NOMO-1 (cell line): Measurements from ENCODE around the gene SERPIND1.
"Not testable (repeated sequence)": the region's sequence is repeated elsewhere in the genome, so short reads cannot be mapped to it uniquely, and the experiment has no call there.

Source experiments
- DNase-seq, 2 experiments: peaks; one replicate each; lab custom pipeline; 2025; ENCODE audit not compliant: unreplicated experiment in 2 of 2; lab: John Stamatoyannopoulos, UW

The SERPIND1 gene

GRCh38 chr22:20811171-20811570, 37.3 kb downstream of the SERPIND1 start:
- DNase-seq, result no peak

- DNase-seq, result no peak
Measured at GRCh38 chr22:20811971-20812660, 38.2 kb downstream of the SERPIND1 start.

DNA sequence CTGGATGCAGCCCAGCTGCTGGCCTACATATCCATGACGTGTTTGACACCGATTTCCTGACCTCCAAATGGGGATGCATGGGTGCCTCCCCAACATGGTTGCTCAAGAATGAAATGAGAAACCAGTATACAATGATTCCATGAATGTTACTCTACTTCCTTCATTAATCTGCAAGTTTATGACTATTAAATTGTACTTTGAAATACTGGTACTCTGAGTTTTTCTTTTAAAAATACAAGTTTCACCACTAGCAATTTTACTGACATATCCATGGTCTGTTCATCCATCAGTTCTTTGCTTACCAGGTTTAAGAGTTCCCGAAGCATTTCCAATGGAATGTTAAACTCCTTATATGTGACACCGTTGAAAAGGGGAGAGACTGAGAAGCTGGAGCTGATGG, 39.1 kb downstream of the SERPIND1 start:
- DNase-seq, result no peak

- no peak for DNase-seq
Measured at GRCh38 chr22:20814221-20814808, 40.4 kb downstream of the SERPIND1 start.

DNA sequence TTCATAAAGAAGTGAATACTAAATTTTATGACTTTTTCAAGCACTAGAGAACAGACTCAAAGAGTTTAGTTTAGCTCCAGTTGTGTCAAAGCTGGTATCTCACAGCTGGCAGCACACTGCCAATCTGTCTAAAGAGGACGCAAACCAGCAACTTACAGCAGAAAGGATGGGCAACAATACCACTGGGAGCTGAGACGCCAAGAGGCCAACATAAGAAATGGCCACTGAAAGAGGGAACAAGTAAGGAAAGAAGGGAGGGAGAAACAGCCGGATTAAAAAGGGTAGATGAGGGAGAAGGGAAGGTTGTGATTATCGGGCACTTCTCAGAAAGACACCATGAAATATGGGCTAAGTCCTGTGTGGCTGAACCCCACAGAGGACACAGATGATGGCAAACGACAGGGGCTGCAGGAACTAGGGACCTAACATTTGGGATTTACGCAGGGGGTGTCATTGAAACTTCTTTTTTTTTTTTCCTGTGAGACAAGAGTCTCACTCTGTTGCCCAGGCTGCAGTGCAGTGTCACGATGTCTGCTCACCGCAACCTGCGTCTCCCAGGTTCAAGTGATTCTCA, 41.7 kb downstream of the SERPIND1 start:
- no peak for DNase-seq

GRCh38 chr22:20816559-20816958, 42.6 kb downstream of the SERPIND1 start:
- no peak for DNase-seq

GRCh38 chr22:20818471-20818870, 44.6 kb downstream of the SERPIND1 start:
- no peak for DNase-seq

- no peak for DNase-seq
Measured at GRCh38 chr22:20819471-20819870, 45.6 kb downstream of the SERPIND1 start.

DNA sequence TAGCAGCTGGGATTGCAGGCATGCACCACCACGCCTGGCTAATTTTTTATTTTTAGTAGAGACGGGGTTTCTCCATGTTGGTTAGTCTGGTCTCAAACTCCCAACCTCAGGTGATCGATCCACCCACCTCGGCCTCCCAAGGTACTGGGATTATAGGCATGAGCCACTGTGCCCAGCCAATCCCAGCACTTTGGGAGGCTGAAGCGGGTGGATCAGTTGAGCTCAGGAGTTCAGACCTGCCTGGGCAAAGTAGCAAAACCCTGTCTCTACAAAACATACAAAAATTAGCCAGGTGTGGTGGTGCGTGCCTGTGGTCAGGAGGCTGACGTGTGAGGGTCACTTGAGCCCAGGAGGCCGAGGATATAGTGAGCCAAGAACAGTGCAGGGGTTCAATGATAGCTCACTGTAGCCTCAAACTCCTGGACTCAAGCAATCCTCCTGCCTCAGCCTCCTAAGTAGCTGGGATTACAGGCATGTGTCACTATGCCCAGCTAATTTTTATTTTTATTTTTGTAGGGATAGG, 47.9 kb downstream of the SERPIND1 start:
- not testable (repeated sequence) for DNase-seq

- DNase-seq, result no peak
Measured at GRCh38 chr22:20822240-20822639, 48.3 kb downstream of the SERPIND1 start.

- no peak for DNase-seq
Measured at GRCh38 chr22:20823264-20823663, 49.4 kb downstream of the SERPIND1 start.

- DNase-seq, result not testable (repeated sequence)
Measured at GRCh38 chr22:20825216-20825615, 51.3 kb downstream of the SERPIND1 start.

- DNase-seq, result no peak
Measured at GRCh38 chr22:20825624-20826023, 51.7 kb downstream of the SERPIND1 start.

- not testable (repeated sequence) for DNase-seq
Measured at GRCh38 chr22:20826373-20827152, 52.6 kb downstream of the SERPIND1 start.

- no peak for DNase-seq
Measured at GRCh38 chr22:20829491-20830134, 55.7 kb downstream of the SERPIND1 start.

DNA sequence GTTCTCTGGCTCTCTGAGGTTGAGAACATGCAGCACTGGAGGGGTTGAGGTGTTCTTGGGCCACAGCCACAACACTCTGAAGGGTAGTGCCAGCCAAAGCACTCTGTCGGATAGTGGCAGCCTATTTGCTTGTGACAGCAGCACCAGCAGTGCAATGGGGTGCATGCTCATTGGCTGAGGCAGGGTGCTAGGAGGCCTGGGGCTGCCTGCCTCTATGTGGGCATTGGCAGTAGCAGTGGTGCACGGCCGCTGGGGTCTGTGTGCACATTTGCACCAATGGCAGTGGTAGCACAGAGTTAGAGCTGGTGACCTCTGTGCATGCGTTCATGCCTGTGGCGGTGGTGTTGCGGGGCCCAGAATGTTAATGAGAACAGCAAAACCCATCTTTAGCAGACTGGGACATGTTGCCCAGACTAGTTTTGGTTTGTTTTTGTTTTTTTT, 59.3 kb downstream of the SERPIND1 start:
- DNase-seq, result no peak

DNA sequence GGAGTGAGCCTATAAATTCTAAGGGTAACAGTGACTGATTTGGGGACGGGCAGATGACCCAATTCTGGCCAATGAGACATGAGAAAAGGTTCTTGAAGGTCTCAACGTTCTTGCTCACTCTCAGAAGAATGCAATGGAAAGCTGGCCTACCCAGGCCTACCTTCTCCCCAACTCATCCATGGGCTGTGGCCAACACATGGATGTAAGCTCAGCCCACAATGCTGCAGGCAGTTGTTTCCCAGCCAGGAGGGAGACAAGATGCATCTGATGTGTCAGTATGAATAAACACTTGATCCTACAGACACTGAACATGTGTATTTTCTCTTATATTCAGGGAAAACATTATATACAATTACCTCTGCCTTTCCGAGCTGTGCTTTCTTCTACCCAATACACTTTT, 60.3 kb downstream of the SERPIND1 start:
- DNase-seq, result no peak

DNA sequence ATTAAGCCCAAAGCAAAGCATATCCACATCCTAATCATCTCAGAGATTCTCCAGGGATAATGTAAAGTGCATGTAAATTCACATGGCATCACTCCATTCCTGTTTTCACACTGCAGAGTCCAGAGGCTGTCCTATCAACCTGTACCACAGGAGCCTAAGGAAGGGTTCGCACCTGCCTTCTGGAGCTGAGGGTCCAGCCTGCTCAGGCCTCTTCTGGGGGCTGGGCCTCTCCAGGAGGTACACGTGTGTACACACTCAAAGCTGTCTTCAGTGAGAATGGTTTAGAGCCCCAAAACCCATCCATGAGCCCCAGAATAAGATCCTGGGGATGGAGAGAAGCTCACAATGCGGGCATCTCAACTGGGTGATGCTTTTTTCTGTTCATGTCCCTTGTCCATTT, 60.8 kb downstream of the SERPIND1 start:
- DNase-seq, result no peak
